ENCODE results near the gene DDB1. TPM values are rescaled to one million over a fixed set of nuclear protein-coding genes. Genes with fewer than 3 reads are reported as not detected.

The DDB1 gene
- total RNA-seq, 1 experiment from 2014 or later: 172 TPM

GRCh38 chr11:61310749-61311148 is 22.2 kb downstream of the DDB1 start:
- POLR2A ChIA-PET: interaction anchor here (0.7 to 1.1 kb wide), 3 partner anchors 11 to 15 kb away, joined by 3 to 5 read pairs (median 3); no protein-coding TSS in a partner anchor
- no peaks in the 10 kb centered on the region for H3K9me3 Mint-ChIP-seq (ENCODE audit: unreplicated experiment)
- BruUV-seq (replicated peaks): no TSS peak
- no peaks in the 10 kb centered on the region for H3K27me3 Mint-ChIP-seq (ENCODE audit: insufficient read depth, unreplicated experiment)
- CTCF ChIA-PET: interaction anchor here (0.6 kb wide), 1 partner anchor 33 kb away, joined by 3 read pairs; no protein-coding TSS in a partner anchor
- no peak for TF ChIP-seq CTCF (IDR thresholded peaks at IDR 0.05; ENCODE audit: unreplicated experiment)
- H3K27ac Mint-ChIP-seq (ENCODE audit: low read depth, unreplicated experiment): no peak overlapping the region
- no peak overlapping the region for H3K4me3 Mint-ChIP-seq (ENCODE audit: unreplicated experiment)
- no peaks in the 10 kb centered on the region for H3K36me3 Mint-ChIP-seq (ENCODE audit: insufficient read depth, unreplicated experiment)
- H3K4me1 Mint-ChIP-seq (ENCODE audit: insufficient read depth, unreplicated experiment): peaks cover 4% of the 10 kb centered on the region
- intact Hi-C loops (cut with micrococcal nuclease): no loop called here
- no peak for DNase-seq (ENCODE audit: unreplicated experiment)

- no TSS peak for BruUV-seq (replicated peaks)
- H3K9me3 Mint-ChIP-seq (ENCODE audit: unreplicated experiment): no peaks in the 10 kb centered on the region
- DNase-seq (ENCODE audit: unreplicated experiment): no peak
- no peaks in the 10 kb centered on the region for H3K4me1 Mint-ChIP-seq (ENCODE audit: insufficient read depth, unreplicated experiment)
- TF ChIP-seq CTCF (IDR thresholded peaks at IDR 0.05; ENCODE audit: unreplicated experiment): no peak
- no peaks in the 10 kb centered on the region for H3K36me3 Mint-ChIP-seq (ENCODE audit: insufficient read depth, unreplicated experiment)
- no peak overlapping the region for H3K4me3 Mint-ChIP-seq (ENCODE audit: unreplicated experiment)
- POLR2A ChIA-PET: interaction anchor here (0.7 to 4.9 kb wide), 2 partner anchors 8 to 12 kb away, joined by 3 to 24 read pairs; no protein-coding TSS in a partner anchor
- H3K27me3 Mint-ChIP-seq (ENCODE audit: insufficient read depth, unreplicated experiment): no peaks in the 10 kb centered on the region
- no peak overlapping the region for H3K27ac Mint-ChIP-seq (ENCODE audit: low read depth, unreplicated experiment)
- CTCF ChIA-PET: interaction anchor here (0.6 to 2.4 kb wide), 4 partner anchors 26 to 469 kb away, joined by 3 to 9 read pairs (median 5); no protein-coding TSS in a partner anchor
- intact Hi-C loops (cut with micrococcal nuclease): no loop called here
Observed at GRCh38 chr11:61309739-61310138, 23.2 kb downstream of the DDB1 start.

GRCh38 chr11:61309141-61309540 is 23.8 kb downstream of the DDB1 start:
- no peaks in the 10 kb centered on the region for H3K27me3 Mint-ChIP-seq (ENCODE audit: insufficient read depth, unreplicated experiment)
- no peaks in the 10 kb centered on the region for H3K36me3 Mint-ChIP-seq (ENCODE audit: insufficient read depth, unreplicated experiment)
- H3K4me1 Mint-ChIP-seq (ENCODE audit: insufficient read depth, unreplicated experiment): no peaks in the 10 kb centered on the region
- H3K4me3 Mint-ChIP-seq (ENCODE audit: unreplicated experiment): no peak overlapping the region
- no peak overlapping the region for H3K27ac Mint-ChIP-seq (ENCODE audit: low read depth, unreplicated experiment)
- intact Hi-C loops (cut with micrococcal nuclease): no loop called here
- no peak for DNase-seq (ENCODE audit: unreplicated experiment)
- TF ChIP-seq CTCF (IDR thresholded peaks at IDR 0.05; ENCODE audit: unreplicated experiment): no peak
- ChIA-PET CTCF (interaction anchor here (0.6 to 2.4 kb wide), 5 partner anchors 14 to 468 kb away, joined by 3 to 9 read pairs (median 4); no protein-coding TSS in a partner anchor), POLR2A (interaction anchor here (0.7 to 4.9 kb wide), 3 partner anchors 8 to 22 kb away, joined by 3 to 24 read pairs (median 3); no protein-coding TSS in a partner anchor)
- H3K9me3 Mint-ChIP-seq (ENCODE audit: unreplicated experiment): no peaks in the 10 kb centered on the region
- no TSS peak for BruUV-seq (replicated peaks)

- Mint-ChIP-seq H3K27ac (ENCODE audit: low read depth, unreplicated experiment) (no peak overlapping the region), H3K4me3 (ENCODE audit: unreplicated experiment) (no peak overlapping the region), H3K27me3 (ENCODE audit: insufficient read depth, unreplicated experiment) (no peaks in the 10 kb centered on the region), H3K9me3 (ENCODE audit: unreplicated experiment) (no peaks in the 10 kb centered on the region), H3K36me3 (ENCODE audit: insufficient read depth, unreplicated experiment) (no peaks in the 10 kb centered on the region), H3K4me1 (ENCODE audit: insufficient read depth, unreplicated experiment) (no peaks in the 10 kb centered on the region)
- intact Hi-C loops (cut with micrococcal nuclease): no loop called here
- no peak for TF ChIP-seq CTCF (IDR thresholded peaks at IDR 0.05; ENCODE audit: unreplicated experiment)
- DNase-seq (ENCODE audit: unreplicated experiment): no peak
- CTCF ChIA-PET: interaction anchor here (0.7 to 2.4 kb wide), 3 partner anchors 8 to 127 kb away, joined by 3 to 9 read pairs (median 3); no protein-coding TSS in a partner anchor
- BruUV-seq (replicated peaks): no TSS peak
- POLR2A ChIA-PET: interaction anchor here (0.9 to 4.9 kb wide), 2 partner anchors 10 to 24 kb away, joined by 3 to 24 read pairs; no protein-coding TSS in a partner anchor
Observed at GRCh38 chr11:61307354-61307753, 25.6 kb downstream of the DDB1 start.
